Measurements from ENCODE around the gene P2RY2.
"Not testable (repeated sequence)": the region's sequence is repeated elsewhere in the genome, so short reads cannot be mapped to it uniquely, and the experiment has no call there.

P2RY2 gene

DNA sequence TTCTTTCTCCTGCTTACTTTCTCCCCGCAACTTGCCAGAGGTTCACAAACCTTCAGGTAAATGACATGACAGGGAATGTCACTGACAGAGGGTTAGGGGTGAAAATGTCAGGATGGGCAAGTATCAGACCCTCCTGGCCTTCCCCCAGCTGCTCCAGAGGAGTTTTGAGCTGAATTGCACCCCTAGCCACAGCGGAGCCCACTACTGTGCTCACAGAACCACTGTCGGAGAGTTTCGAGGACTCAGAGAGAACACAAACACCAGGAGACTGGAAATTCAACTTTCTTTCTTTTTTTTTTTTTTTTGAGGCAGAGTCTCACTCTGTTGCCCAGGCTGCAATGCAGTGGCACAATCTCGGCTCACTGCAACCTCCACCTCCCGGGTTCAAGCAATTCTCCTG lies 21.5 kb upstream of the P2RY2 start:
- in situ Hi-C loops (cut with HindIII; ENCODE audit: low sequenced_read_pairs): no loop called here
- TF ChIP-seq, protein P1, sequence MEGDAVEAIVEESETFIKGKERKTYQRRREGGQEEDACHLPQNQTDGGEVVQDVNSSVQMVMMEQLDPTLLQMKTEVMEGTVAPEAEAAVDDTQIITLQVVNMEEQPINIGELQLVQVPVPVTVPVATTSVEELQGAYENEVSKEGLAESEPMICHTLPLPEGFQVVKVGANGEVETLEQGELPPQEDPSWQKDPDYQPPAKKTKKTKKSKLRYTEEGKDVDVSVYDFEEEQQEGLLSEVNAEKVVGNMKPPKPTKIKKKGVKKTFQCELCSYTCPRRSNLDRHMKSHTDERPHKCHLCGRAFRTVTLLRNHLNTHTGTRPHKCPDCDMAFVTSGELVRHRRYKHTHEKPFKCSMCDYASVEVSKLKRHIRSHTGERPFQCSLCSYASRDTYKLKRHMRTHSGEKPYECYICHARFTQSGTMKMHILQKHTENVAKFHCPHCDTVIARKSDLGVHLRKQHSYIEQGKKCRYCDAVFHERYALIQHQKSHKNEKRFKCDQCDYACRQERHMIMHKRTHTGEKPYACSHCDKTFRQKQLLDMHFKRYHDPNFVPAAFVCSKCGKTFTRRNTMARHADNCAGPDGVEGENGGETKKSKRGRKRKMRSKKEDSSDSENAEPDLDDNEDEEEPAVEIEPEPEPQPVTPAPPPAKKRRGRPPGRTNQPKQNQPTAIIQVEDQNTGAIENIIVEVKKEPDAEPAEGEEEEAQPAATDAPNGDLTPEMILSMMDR (IDR thresholded peaks at IDR 0.05; ENCODE audit: low read depth, low read length): no peak
- H3K4me3 ChIP-seq (ENCODE audit: low read depth, low read length): no peak overlapping the region
- no peak for DNase-seq (ENCODE audit: low read depth, low spot score)

DNA sequence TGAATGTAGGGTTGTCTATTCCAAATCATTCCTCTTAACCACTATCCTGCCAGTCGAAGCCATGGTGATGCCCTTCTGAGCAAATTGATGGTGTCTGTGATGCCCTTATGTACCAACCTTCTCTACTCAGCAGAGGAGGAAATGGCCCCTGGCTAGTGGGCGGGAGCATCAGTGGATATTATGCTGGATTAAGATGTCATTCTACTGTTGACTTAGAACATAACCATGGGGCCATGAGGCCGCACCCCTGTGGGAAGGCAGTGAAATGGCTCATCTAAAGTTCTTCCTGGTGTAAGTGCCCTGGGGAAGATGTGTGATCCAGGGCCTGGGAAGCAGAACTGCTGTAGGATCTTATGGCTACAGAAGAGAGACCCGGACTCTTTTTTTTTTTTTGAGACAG lies 20.7 kb upstream of the P2RY2 start:
- no peak overlapping the region for H3K4me3 ChIP-seq (ENCODE audit: low read depth, low read length)
- TF ChIP-seq, protein P1 (IDR thresholded peaks at IDR 0.05; ENCODE audit: low read depth, low read length): no peak
- in situ Hi-C loops (cut with HindIII; ENCODE audit: low sequenced_read_pairs): no loop called here
- no peak for DNase-seq (ENCODE audit: low read depth, low spot score)

DNA sequence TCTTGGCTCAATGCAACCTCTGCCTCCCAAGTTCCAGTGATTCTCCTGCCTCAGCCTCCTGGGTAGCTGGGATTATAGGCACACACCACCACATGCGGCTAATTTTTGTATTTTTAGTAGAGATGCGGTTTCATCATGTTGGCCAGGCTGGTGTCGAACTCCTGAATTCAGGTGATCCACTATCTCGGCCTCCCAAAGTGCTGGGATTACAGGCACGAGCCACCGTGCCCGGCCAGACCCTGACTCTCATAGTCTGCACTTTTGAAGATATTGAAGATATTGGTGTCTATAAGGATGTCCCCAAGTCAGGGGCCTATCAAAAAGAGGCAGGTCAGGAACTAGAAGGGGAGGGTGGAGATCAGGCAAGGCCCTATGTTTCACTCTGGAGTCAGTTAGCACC lies 20.3 kb upstream of the P2RY2 start:
- in situ Hi-C loops (cut with HindIII; ENCODE audit: low sequenced_read_pairs); H3K4me3 ChIP-seq (ENCODE audit: low read depth, low read length); DNase-seq (ENCODE audit: low read depth, low spot score): not testable (repeated sequence)

DNA sequence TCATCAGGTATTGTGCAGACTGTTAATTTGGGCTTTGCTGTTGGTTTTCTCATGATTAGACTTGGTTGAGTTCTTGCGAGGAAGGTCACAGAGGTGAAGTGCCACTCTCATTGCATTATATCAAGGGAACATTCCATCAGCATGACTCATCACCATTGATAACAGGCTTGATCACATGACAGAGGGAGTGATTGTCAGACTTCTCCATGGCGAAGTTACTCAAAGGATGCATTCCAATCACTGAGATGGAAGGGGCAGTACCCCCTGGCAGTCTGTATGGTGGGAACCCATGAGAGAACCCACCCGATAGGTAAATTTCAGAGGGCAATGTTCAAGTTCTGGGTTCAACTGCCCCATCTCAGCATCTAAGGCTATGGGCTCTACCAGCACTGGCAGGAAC lies 19.4 kb upstream of the P2RY2 start:
- TF ChIP-seq, protein P1 (IDR thresholded peaks at IDR 0.05; ENCODE audit: low read depth, low read length): no peak
- DNase-seq (ENCODE audit: low read depth, low spot score): no peak
- no peak overlapping the region for H3K4me3 ChIP-seq (ENCODE audit: low read depth, low read length)
- in situ Hi-C loops (cut with HindIII; ENCODE audit: low sequenced_read_pairs): no loop called here

DNA sequence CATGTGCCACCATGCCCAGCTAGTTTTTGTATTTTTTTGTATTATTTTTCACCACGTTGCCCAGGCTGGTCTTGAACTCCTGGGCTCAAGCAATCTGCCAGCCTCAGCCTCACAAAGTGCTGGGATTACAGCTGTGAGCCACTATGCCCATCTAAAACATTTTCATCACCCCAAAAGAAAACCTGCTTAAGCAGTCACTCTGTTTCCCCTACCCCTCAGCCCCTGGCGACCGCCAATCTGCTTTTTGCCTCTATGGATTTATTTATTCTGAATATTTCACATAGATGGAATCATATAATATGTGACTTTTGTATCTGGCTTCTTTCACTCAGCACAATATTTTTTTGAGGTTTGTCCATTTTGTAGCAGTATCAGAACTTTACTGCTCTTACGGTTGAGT lies 18.6 kb upstream of the P2RY2 start:
- H3K4me3 ChIP-seq (ENCODE audit: low read depth, low read length): no peak overlapping the region
- in situ Hi-C loops (cut with HindIII; ENCODE audit: low sequenced_read_pairs): no loop called here
- DNase-seq (ENCODE audit: low read depth, low spot score): no peak
- TF ChIP-seq, protein P1 (IDR thresholded peaks at IDR 0.05; ENCODE audit: low read depth, low read length): no peak

DNA sequence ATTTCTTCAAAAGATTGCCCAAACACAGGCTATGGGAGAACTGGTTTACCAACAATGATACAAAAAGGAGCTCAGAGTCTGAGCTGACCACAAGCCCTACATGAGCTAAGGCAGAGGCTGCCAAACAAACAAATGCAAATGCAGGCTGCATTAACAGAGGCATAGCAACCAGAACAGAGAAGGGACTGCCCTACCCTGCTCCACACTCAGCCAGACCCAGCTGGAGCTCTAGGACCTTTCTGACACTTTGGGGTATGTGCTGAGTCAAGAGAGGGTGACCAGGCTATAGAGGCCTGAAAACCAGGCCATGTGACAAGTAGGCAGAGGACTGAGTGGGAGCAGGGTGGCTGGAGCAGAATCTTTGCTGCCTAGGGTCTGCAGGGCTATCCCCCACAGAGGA lies 17.8 kb upstream of the P2RY2 start:
- in situ Hi-C loops (cut with HindIII; ENCODE audit: low sequenced_read_pairs): no loop called here
- TF ChIP-seq, protein P1 (IDR thresholded peaks at IDR 0.05; ENCODE audit: low read depth, low read length): no peak
- no peak for DNase-seq (ENCODE audit: low read depth, low spot score)
- no peak overlapping the region for H3K4me3 ChIP-seq (ENCODE audit: low read depth, low read length)

DNA sequence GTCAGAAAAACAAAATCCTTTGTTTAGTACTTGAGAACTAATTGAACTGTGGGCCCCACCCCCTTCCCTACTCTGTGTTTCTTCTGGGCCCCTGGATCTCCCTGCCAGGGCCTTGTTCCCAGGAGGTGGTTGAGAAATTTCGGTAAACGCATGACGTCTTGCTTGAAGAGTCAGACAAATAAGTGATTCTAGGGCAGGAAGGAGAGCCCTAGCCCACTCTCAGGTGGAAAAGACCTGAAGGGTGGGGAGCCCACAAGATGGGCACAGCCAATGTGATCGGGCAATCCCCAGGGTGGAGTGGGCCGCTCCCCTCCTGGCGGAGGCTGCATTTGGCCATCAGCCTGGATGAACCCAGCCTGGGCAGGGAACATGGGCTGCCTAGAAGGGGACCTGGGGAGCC lies 16.8 kb upstream of the P2RY2 start:
- in situ Hi-C loops (cut with HindIII; ENCODE audit: low sequenced_read_pairs): no loop called here

More for the DNA sequence above, 16.8 kb upstream of the P2RY2 start:
- TF ChIP-seq, protein P1 (IDR thresholded peaks at IDR 0.05; ENCODE audit: low read depth, low read length): no peak
- no peak overlapping the region for H3K4me3 ChIP-seq (ENCODE audit: low read depth, low read length)
- DNase-seq (ENCODE audit: low read depth, low spot score): no peak
